BJ (cell line): ENCODE measurements around the gene UBA1. TPM values are rescaled to one million over a fixed set of nuclear protein-coding genes. Genes with fewer than 3 reads are reported as not detected.

Source experiments
- CTCF ChIA-PET: fragments of 350-600 bp; formaldehyde crosslinking; extraction: SDS; loops from one replicate; lab custom pipeline; 2021; ENCODE audit warnings: antibody characterized with exemption, inconsistent platforms; lab: Yijun Ruan, JAX
- POLR2A ChIA-PET: fragments of 300-600 bp; sonication (Branson Sonifier 250); formaldehyde crosslinking; extraction: SDS; loops from one replicate; lab custom pipeline; 2021; ENCODE audit warnings: antibody characterized with exemption; lab: Charles Lee
- DNase-seq: peaks from one replicate; pipeline ENCODE4 v3.0.0-alpha.2; 2011; ENCODE audit warnings: low read depth
- H3K27me3 ChIP-seq: 2 replicates; pipeline ENCODE4 v1.6.0; 2011; ENCODE audit warnings: low read length; ENCODE audit not compliant: control insufficient read depth, insufficient read depth
- H3K36me3 ChIP-seq: 2 replicates; pipeline ENCODE4 v1.5.1; 2011; ENCODE audit warnings: low read length; ENCODE audit not compliant: control insufficient read depth, insufficient read depth
- H3K4me3 ChIP-seq: 2 replicates; pipeline ENCODE4 v1.5.1; 2011; ENCODE audit warnings: low read depth, mild to moderate bottlenecking, control low read depth, low read length
- polyA plus RNA-seq: library from polyadenylated mRNA; depleted of rRNA; stranded (reverse); fragments of >200 nt; gene quantifications from 2 replicates; pipeline ENCODE4 v1.2.3, GENCODE V29; 2011
- TF ChIP-seq, protein P1 (sequence below): IDR thresholded peaks from 2 replicates; pipeline ENCODE4 v1.5.1; 2011; ENCODE audit warnings: low read depth, mild to moderate bottlenecking, control low read depth, inconsistent platforms, low read length, moderate library complexity; ENCODE audit not compliant: insufficient read depth

UBA1 gene
- polyA plus RNA-seq, 1 experiment = 296 TPM

DNA sequence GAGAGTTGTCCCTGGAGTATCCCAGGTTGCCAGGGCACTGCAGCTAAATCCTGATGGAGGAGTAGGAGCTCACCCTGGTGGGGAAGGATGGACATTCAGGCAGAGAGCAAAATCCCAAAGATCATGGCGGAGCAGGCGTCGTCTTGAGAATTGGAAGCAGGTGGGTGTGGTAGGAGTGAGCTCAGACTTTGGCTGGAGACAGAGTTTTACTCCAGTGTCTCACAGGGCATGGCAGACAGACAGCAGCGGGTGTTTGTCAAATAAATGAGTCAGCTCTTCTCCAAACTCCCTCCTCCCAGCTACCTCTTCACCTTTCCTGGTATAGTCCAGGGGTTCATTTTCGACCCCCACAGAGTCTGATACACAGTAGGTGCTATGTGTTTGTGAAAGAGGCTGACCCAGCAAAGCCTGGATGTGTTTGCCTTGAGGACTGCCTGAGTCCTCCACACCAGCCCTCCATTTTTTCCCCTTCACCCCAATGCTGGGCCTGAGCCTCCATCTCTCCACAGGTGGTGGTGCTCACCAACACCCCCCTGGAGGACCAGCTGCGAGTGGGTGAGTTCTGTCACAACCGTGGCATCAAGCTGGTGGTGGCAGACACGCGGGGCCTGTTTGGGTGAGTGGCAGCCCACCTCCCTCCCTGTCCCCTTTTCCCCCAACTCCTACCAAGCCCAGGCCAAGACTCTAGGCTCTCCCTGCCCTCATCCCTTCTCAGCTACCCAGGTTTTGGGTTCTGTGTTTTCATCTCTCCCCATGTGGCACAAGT, 6.9 kb downstream of the UBA1 start:
- Histone ChIP-seq H3K36me3 (peaks cover 34% of the 10 kb centered on the region), H3K4me3 (no peak overlapping the region), H3K27me3 (no peaks in the 10 kb centered on the region)
- POLR2A ChIA-PET = no interaction called here
- CTCF ChIA-PET = interaction anchor here (1.4 to 2.2 kb wide), 2 partner anchors 10 to 184 kb away, joined by 5 read pairs; no protein-coding TSS in a partner anchor
- TF ChIP-seq, protein P1, sequence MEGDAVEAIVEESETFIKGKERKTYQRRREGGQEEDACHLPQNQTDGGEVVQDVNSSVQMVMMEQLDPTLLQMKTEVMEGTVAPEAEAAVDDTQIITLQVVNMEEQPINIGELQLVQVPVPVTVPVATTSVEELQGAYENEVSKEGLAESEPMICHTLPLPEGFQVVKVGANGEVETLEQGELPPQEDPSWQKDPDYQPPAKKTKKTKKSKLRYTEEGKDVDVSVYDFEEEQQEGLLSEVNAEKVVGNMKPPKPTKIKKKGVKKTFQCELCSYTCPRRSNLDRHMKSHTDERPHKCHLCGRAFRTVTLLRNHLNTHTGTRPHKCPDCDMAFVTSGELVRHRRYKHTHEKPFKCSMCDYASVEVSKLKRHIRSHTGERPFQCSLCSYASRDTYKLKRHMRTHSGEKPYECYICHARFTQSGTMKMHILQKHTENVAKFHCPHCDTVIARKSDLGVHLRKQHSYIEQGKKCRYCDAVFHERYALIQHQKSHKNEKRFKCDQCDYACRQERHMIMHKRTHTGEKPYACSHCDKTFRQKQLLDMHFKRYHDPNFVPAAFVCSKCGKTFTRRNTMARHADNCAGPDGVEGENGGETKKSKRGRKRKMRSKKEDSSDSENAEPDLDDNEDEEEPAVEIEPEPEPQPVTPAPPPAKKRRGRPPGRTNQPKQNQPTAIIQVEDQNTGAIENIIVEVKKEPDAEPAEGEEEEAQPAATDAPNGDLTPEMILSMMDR = peak; percentile 40
- peak; percentile 70 for DNase-seq

DNA sequence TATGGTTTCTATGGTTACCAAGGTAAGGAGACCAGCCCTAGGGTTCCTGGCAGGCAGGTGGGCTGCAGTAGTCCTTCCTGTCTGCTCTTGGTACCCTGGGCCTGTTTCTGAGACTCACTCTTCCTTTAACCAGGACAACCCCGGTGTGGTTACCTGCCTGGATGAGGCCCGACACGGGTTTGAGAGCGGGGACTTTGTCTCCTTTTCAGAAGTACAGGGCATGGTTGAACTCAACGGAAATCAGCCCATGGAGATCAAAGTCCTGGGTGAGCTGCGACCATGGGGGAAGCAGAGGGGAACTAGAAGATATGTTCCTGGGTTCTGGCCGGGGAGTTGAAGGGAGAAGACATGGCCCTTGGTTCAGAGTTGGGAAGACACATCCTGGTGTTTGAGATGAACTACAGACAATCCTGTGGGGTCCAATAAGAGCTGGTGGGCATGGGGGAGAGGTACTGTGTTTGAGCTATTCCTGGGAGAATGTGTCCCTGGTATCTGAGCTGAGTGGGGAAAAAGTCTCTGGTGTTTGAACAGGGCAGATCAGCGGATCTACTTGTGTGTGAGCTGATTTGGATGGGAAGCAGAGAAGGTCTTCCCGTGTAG, 7.8 kb downstream of the UBA1 start:
- ChIA-PET CTCF (interaction anchor here (1.0 to 2.2 kb wide), 2 partner anchors 11 to 322 kb away, joined by 4 to 5 read pairs; no protein-coding TSS in a partner anchor), POLR2A (no interaction called here)
- peaks cover 39% of the 10 kb centered on the region for H3K36me3 ChIP-seq
- TF ChIP-seq, protein P1 = no peak
- no peaks in the 10 kb centered on the region for H3K27me3 ChIP-seq
- no peak overlapping the region for H3K4me3 ChIP-seq
- no peak for DNase-seq

DNA sequence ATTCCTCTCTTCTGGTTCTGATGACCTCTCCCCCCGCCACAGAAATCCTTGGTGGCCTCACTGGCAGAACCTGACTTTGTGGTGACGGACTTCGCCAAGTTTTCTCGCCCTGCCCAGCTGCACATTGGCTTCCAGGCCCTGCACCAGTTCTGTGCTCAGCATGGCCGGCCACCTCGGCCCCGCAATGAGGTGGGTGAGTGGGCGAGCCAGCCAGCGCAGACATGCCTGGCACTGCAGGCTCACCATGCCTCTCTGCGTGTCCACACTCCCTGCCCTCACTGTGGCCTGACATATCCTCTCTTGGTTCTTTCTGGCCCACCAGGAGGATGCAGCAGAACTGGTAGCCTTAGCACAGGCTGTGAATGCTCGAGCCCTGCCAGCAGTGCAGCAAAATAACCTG, 8.7 kb downstream of the UBA1 start:
- ChIA-PET CTCF (interaction anchor here (1.0 kb wide), 1 partner anchor 321 kb away, joined by 4 read pairs; no protein-coding TSS in a partner anchor), POLR2A (no interaction called here)
- no peaks in the 10 kb centered on the region for H3K27me3 ChIP-seq
- peaks cover 40% of the 10 kb centered on the region for H3K36me3 ChIP-seq
- TF ChIP-seq, protein P1 = no peak
- DNase-seq = no peak
- H3K4me3 ChIP-seq = no peak overlapping the region

DNA sequence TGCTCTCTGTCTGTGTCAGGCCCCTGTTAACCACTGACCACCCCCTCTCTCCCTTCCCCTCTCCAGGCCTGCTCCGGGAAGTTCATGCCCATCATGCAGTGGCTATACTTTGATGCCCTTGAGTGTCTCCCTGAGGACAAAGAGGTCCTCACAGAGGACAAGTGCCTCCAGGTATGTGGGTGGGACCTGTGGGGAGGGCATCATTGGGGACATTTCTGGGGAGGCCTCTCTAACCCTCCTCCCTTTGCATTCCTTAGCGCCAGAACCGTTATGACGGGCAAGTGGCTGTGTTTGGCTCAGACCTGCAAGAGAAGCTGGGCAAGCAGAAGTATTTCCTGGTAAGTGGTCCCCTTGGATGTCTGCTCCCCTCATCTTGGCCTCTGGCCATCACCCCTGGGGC, 9.2 kb downstream of the UBA1 start:
- DNase-seq = no peak
- ChIA-PET POLR2A (no interaction called here), CTCF (no interaction called here)
- no peak overlapping the region for H3K4me3 ChIP-seq
- no peaks in the 10 kb centered on the region for H3K27me3 ChIP-seq
- peaks cover 41% of the 10 kb centered on the region for H3K36me3 ChIP-seq
- TF ChIP-seq, protein P1 = no peak

DNA sequence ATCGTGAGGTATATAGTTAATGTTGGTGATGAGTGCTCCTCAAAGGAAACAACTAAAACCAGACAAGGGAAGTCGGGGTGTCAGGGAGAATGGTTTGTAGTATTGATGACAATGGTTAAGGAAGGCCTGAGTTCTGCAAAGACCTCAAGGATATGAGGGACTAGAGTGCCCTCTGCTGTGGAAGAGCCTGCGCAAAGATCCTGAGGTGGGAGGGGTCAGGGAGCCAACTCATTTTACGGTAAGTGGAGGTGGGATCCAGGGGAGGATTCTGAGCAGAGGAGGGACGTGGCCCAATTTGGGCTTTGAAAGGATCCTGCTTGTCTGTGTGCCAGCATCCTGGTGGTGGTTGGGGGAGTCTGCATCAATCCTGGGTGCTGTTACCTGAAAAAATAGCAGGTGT, 11.3 kb downstream of the UBA1 start:
- Histone ChIP-seq H3K27me3 (no peaks in the 10 kb centered on the region), H3K36me3 (peaks cover 49% of the 10 kb centered on the region), H3K4me3 (no peak overlapping the region)
- TF ChIP-seq, protein P1 = no peak
- CTCF ChIA-PET = no interaction called here
- POLR2A ChIA-PET = no interaction called here
- DNase-seq = no peak
